ENCODE results near the gene CCDC40. TPM values are rescaled to one million over a fixed set of nuclear protein-coding genes. Genes with fewer than 3 reads are reported as not detected.

Gene CCDC40
- total and polyA plus RNA-seq, 10 of the 15 experiments (the other 5 are each of a cell fraction or from before 2014, with no cell fraction given), result 0.06 to 0.10 TPM; not detected in 8

DNA sequence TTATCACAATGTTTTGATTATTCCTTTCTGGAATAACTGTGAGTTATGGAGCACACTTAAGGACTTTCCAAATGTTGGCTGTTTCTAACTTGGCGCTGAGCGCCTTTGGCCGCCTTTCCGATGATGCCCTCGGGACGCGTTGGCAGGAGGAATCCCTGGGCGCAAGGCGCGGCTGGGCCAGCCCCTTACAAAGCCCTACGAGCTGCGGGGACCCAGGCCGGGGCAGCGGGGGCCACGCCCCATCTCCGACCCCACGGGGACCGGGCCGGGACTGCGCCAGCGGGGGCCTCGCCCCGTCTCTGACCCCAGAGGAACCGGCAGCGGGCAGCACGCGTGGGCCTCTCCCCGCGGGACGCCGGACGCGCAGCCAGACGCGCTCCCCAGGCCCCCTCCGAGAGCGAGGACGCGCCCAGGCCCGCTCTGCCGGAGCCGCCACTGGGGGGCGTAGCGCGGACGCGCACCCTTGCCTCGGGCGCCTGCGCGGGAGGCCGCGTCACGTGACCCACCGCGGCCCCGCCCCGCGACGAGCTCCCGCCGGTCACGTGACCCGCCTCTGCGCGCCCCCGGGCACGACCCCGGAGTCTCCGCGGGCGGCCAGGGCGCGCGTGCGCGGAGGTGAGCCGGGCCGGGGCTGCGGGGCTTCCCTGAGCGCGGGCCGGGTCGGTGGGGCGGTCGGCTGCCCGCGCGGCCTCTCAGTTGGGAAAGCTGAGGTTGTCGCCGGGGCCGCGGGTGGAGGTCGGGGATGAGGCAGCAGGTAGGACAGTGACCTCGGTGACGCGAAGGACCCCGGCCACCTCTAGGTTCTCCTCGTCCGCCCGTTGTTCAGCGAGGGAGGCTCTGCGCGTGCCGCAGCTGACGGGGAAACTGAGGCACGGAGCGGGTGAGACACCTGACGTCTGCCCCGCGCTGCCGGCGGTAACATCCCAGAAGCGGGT lies 64.8 kb downstream of the CCDC40 start, which contains the start of gene GAA (continued):
- TF ChIP-seq, protein P1, sequence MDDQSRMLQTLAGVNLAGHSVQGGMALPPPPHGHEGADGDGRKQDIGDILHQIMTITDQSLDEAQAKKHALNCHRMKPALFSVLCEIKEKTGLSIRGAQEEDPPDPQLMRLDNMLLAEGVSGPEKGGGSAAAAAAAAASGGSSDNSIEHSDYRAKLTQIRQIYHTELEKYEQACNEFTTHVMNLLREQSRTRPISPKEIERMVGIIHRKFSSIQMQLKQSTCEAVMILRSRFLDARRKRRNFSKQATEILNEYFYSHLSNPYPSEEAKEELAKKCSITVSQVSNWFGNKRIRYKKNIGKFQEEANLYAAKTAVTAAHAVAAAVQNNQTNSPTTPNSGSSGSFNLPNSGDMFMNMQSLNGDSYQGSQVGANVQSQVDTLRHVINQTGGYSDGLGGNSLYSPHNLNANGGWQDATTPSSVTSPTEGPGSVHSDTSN (IDR thresholded peaks at IDR 0.05; ENCODE audit: insufficient replicate concordance, low read depth, low read length), result no peak
- no peak for TF ChIP-seq JUND (IDR thresholded peaks at IDR 0.05; ENCODE audit: low read depth, low read length)
- TF ChIP-seq BCLAF1 (IDR thresholded peaks at IDR 0.05), result no peak
- TF ChIP-seq POU2F2 (IDR thresholded peaks at IDR 0.05; ENCODE audit: borderline replicate concordance, low read depth, low read length), result no peak
- no peak for TF ChIP-seq NR2C2 (IDR thresholded peaks at IDR 0.05; ENCODE audit: borderline replicate concordance, control insufficient read depth, insufficient read length, low read depth)
- TF ChIP-seq ZNF24 (IDR thresholded peaks at IDR 0.05), result peak; percentile 72; the same call in 1 of the 2 replicates
- no peak for TF ChIP-seq TCF12 (IDR thresholded peaks at IDR 0.05; ENCODE audit: low read depth, low read length)
- TF ChIP-seq IRF5 (IDR thresholded peaks at IDR 0.05; ENCODE audit: borderline replicate concordance), result no peak
- no peak for TF ChIP-seq KLF5 (IDR thresholded peaks at IDR 0.05; ENCODE audit: partially characterized antibody)
- TF ChIP-seq CHD2 (IDR thresholded peaks at IDR 0.05; ENCODE audit: borderline replicate concordance, low read depth, low read length), result no peak
- TF ChIP-seq, protein P2, sequence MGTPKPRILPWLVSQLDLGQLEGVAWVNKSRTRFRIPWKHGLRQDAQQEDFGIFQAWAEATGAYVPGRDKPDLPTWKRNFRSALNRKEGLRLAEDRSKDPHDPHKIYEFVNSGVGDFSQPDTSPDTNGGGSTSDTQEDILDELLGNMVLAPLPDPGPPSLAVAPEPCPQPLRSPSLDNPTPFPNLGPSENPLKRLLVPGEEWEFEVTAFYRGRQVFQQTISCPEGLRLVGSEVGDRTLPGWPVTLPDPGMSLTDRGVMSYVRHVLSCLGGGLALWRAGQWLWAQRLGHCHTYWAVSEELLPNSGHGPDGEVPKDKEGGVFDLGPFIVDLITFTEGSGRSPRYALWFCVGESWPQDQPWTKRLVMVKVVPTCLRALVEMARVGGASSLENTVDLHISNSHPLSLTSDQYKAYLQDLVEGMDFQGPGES (IDR thresholded peaks at IDR 0.05), result peak; percentile 73; the same call in 1 of the 2 replicates
- TF ChIP-seq TBL1XR1 (IDR thresholded peaks at IDR 0.05; ENCODE audit: low read depth, low read length), result peak; percentile 65; the same call in 1 of the 2 replicates
- TF ChIP-seq, protein P3, sequence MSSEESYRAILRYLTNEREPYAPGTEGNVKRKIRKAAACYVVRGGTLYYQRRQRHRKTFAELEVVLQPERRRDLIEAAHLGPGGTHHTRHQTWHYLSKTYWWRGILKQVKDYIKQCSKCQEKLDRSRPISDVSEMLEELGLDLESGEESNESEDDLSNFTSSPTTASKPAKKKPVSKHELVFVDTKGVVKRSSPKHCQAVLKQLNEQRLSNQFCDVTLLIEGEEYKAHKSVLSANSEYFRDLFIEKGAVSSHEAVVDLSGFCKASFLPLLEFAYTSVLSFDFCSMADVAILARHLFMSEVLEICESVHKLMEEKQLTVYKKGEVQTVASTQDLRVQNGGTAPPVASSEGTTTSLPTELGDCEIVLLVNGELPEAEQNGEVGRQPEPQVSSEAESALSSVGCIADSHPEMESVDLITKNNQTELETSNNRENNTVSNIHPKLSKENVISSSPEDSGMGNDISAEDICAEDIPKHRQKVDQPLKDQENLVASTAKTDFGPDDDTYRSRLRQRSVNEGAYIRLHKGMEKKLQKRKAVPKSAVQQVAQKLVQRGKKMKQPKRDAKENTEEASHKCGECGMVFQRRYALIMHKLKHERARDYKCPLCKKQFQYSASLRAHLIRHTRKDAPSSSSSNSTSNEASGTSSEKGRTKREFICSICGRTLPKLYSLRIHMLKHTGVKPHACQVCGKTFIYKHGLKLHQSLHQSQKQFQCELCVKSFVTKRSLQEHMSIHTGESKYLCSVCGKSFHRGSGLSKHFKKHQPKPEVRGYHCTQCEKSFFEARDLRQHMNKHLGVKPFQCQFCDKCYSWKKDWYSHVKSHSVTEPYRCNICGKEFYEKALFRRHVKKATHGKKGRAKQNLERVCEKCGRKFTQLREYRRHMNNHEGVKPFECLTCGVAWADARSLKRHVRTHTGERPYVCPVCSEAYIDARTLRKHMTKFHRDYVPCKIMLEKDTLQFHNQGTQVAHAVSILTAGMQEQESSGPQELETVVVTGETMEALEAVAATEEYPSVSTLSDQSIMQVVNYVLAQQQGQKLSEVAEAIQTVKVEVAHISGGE (CRISPR knock-in tag; IDR thresholded peaks at IDR 0.05), result peak; percentile 78
- peak; percentile 57; the same call in 1 of the 2 replicates for TF ChIP-seq YY1 (IDR thresholded peaks at IDR 0.05; ENCODE audit: low read depth, low read length)
